ENCODE measurements around the gene GNAQ.

- no peak for TF ChIP-seq CTCF (optimal IDR thresholded peaks at IDR 0.05 in 1 of 3, IDR thresholded peaks at IDR 0.05 in 1 of 3, conservative IDR thresholded peaks at IDR 0.05 in 1 of 3; ENCODE audit: extremely low read depth in 1 of 3, insufficient read depth in 2 of 3, low read length in 3 of 3)
- no peak for TF ChIP-seq EZH2 (IDR thresholded peaks at IDR 0.05; ENCODE audit: low read length)
Observed at GRCh38 chr9:78049484-78049883, 17.9 kb upstream of the GNAQ start.

All from keratinocyte (primary cell).